Left cardiac atrium (tissue), 4 donors: ENCODE data around the gene TAF4B. TPM values are rescaled to one million over a fixed set of nuclear protein-coding genes. Genes with fewer than 3 reads are reported as not detected.

Experiments used
- ATAC-seq, 2 donors: fragments of 200-7000 bp; cut with Tn5 transposase; one replicate each; pipeline ENCODE4 v1.9.1; 2020; ENCODE audit warnings: mild to moderate bottlenecking in 2 of 2, moderate library complexity in 2 of 2
- DNase-seq: peaks from one replicate; pipeline ENCODE4 v3.0.0-alpha.2; 2020
- intact Hi-C, 2 donors: fragments of 100-400 bp; cut with DNase I; formaldehyde crosslinking; loops; one replicate each; pipeline versions ENCODE4 v1.14.1 to v1.15.1; 2022 to 2023
- total RNA-seq, 2 donors: library from RNA; stranded (reverse); fragmentation: NEBNext Ultra II Directional; extraction: Animal tissue kit (Norgen Biotek cat#: 25700); gene quantifications; one replicate each; pipeline ENCODE4 v1.2.1, GENCODE V29; 2021
- donor health status: DM: no; HTN: yes; CAD: no.
- donor health status: DM: no; HTN: yes; CAD: no; lungs with severe emphysema.
- donor health status: DM: yes; HTN: yes; CAD: no.
- donor health status: Dilated cardiomyopathy.

Gene TAF4B
- total RNA-seq, 2 donors from 2014 or later = 1.5 to 2.2 TPM

GRCh38 chr18:26406854-26407517 lies 180.7 kb downstream of the TAF4B start:
- DNase-seq (no peak), ATAC-seq (no peak)
- intact Hi-C loops = loop anchor here (5.0 to 10.0 kb wide), 3 partner anchors 250 to 360 kb away; no protein-coding TSS in a partner anchor

- no peak for ATAC-seq
- intact Hi-C loops = loop anchor here (5.0 to 10.0 kb wide), 3 partner anchors 249 to 359 kb away; no protein-coding TSS in a partner anchor
- DNase-seq = no peak
Measured at GRCh38 chr18:26407736-26408601, 181.7 kb downstream of the TAF4B start.

GRCh38 chr18:26409091-26409490 lies 182.8 kb downstream of the TAF4B start:
- intact Hi-C loops = loop anchor here (5.0 to 10.0 kb wide), 3 partner anchors 248 to 358 kb away; no protein-coding TSS in a partner anchor
- DNase-seq = no peak
- no peak for ATAC-seq

- intact Hi-C loops = no loop called here
- DNase-seq = no peak
- no peak for ATAC-seq
Measured at GRCh38 chr18:26414901-26415440, 188.7 kb downstream of the TAF4B start.

GRCh38 chr18:26415631-26416030 lies 189.4 kb downstream of the TAF4B start:
- ATAC-seq = no peak
- no peak for DNase-seq
- intact Hi-C loops = no loop called here

- intact Hi-C loops = no loop called here
- ATAC-seq = no peak
- no peak for DNase-seq
Measured at GRCh38 chr18:26416652-26417150, 190.5 kb downstream of the TAF4B start.

- intact Hi-C loops = no loop called here
- DNase-seq (no peak), ATAC-seq (no peak)
Measured at GRCh38 chr18:26417190-26417589, 190.9 kb downstream of the TAF4B start.

- DNase-seq (no peak), ATAC-seq (no peak)
- intact Hi-C loops = no loop called here
Measured at GRCh38 chr18:26418225-26418624, 192.0 kb downstream of the TAF4B start.

GRCh38 chr18:26419746-26420145 lies 193.5 kb downstream of the TAF4B start:
- ATAC-seq (no peak), DNase-seq (no peak)
- intact Hi-C loops = no loop called here

GRCh38 chr18:26421503-26421902 lies 195.3 kb downstream of the TAF4B start:
- intact Hi-C loops = no loop called here
- DNase-seq (no peak), ATAC-seq (no peak)

- ATAC-seq = no peak
- no peak for DNase-seq
- intact Hi-C loops = no loop called here
Measured at GRCh38 chr18:26421931-26422330, 195.7 kb downstream of the TAF4B start.

GRCh38 chr18:26422472-26423162 lies 196.4 kb downstream of the TAF4B start:
- DNase-seq = no peak
- no peak for ATAC-seq
- intact Hi-C loops = no loop called here

GRCh38 chr18:26424428-26425147 lies 198.3 kb downstream of the TAF4B start:
- intact Hi-C loops = no loop called here
- no peak for DNase-seq
- ATAC-seq = no peak

- ATAC-seq (no peak), DNase-seq (no peak)
- intact Hi-C loops = no loop called here
Measured at GRCh38 chr18:26425148-26425531, 198.9 kb downstream of the TAF4B start.

- ATAC-seq (peak; percentile 72 to 96), DNase-seq (no peak)
- intact Hi-C loops = no loop called here
Measured at GRCh38 chr18:26429535-26430226, 203.4 kb downstream of the TAF4B start.

- DNase-seq = no peak
Measured at GRCh38 chr18:26432651-26433424, 206.6 kb downstream of the TAF4B start.

GRCh38 chr18:26434887-26435286 lies 208.6 kb downstream of the TAF4B start:
- no peak for DNase-seq
- intact Hi-C loops = no loop called here
- no peak for ATAC-seq

More at GRCh38 chr18:26432651-26433424, 206.6 kb downstream of the TAF4B start:
- ATAC-seq = no peak
- intact Hi-C loops = no loop called here
